ENCODE data around the gene UTS2R. TPM values are rescaled to one million over a fixed set of nuclear protein-coding genes. Genes with fewer than 3 reads are reported as not detected.

Gene UTS2R
- polyA plus RNA-seq, 1 of the 3 experiments (the other 2 are of a cell fraction) = not detected

- H2AFZ ChIP-seq (ENCODE audit: low read depth) = no peak overlapping the region
- 73% methylated on average over 16 of the region's 17 CpGs for WGBS (ENCODE audit: low lambda C conversion rate)
- no peaks in the 10 kb centered on the region for H3K36me3 ChIP-seq (replicated peaks in 1 of 2; ENCODE audit: control insufficient read depth in 1 of 2, insufficient read depth in 2 of 2, low read length in 1 of 2)
- TF ChIP-seq YY1 (IDR thresholded peaks at IDR 0.05; ENCODE audit: low read depth) (no peak), TEAD4 (IDR thresholded peaks at IDR 0.05; ENCODE audit: borderline replicate concordance, insufficient read depth) (no peak), FOSL2 (IDR thresholded peaks at IDR 0.05; ENCODE audit: borderline replicate concordance, low read depth) (no peak), FOXJ3 (CRISPR knock-in tag; IDR thresholded peaks at IDR 0.05) (no peak), ELF1 (IDR thresholded peaks at IDR 0.05) (no peak), EZH2phosphoT487 (IDR thresholded peaks at IDR 0.05; ENCODE audit: borderline replicate concordance, low read depth) (no peak), RCOR1 (IDR thresholded peaks at IDR 0.05; ENCODE audit: low read length) (no peak), CHD2 (IDR thresholded peaks at IDR 0.05; ENCODE audit: low read length, partially characterized antibody) (no peak), SMC3 (IDR thresholded peaks at IDR 0.05; ENCODE audit: low read depth, low read length) (no peak)
- POLR2A ChIA-PET = interaction anchor here (0.8 to 1.2 kb wide), 2 partner anchors 8 to 13 kb away, joined by 3 to 4 read pairs; no protein-coding TSS in a partner anchor
- peaks cover 6 to 55% of the 10 kb centered on the region in 2 experiments; a peak in 2 of 4 replicates for H3K4me1 ChIP-seq (ENCODE audit: control insufficient read depth in 1 of 2, insufficient read depth in 2 of 2, low read depth in 1 of 2, low read length in 1 of 2)
- H3K9me3 ChIP-seq = no peaks in the 10 kb centered on the region
- DNase-seq = no peak
- peaks cover 4% of the 10 kb centered on the region for H3F3A ChIP-seq (replicated peaks; ENCODE audit: insufficient read depth)
- no peaks in the 10 kb centered on the region for H3K9me2 ChIP-seq
- H3K27ac ChIP-seq (ENCODE audit: low read depth in 2 of 2, low read length in 1 of 2) = no peak overlapping the region; a peak in 1 of 4 replicates
- CTCF ChIA-PET = interaction anchor here (1.0 to 1.3 kb wide), 3 partner anchors 15 to 55 kb away, joined by 3 to 4 read pairs (median 3); partner anchors contain the start of gene UTS2R
- H3K9ac ChIP-seq = no peak overlapping the region
- no peak overlapping the region for H3K4me2 ChIP-seq
- no peak overlapping the region for H3K4me3 ChIP-seq (ENCODE audit: low read depth in 2 of 2, low read length in 1 of 2)
- no peaks in the 10 kb centered on the region for H3K79me2 ChIP-seq (ENCODE audit: insufficient read depth)
- H4K20me1 ChIP-seq (ENCODE audit: insufficient read depth) = peaks cover 8% of the 10 kb centered on the region; the same call in 1 of the 2 replicates
- H3K27me3 ChIP-seq (ENCODE audit: insufficient read depth) = no peaks in the 10 kb centered on the region
Measured at GRCh38 chr17:82386255-82386831, 14.8 kb downstream of the UTS2R start.

GRCh38 chr17:82386881-82387704 lies 15.5 kb downstream of the UTS2R start:
- H3K27me3 ChIP-seq (ENCODE audit: insufficient read depth) = no peaks in the 10 kb centered on the region
- no peak overlapping the region for H3K4me2 ChIP-seq
- H3K4me3 ChIP-seq (ENCODE audit: low read depth in 2 of 2, low read length in 1 of 2) = no peak overlapping the region
- CTCF ChIA-PET = interaction anchor here (1.0 to 1.9 kb wide), 3 partner anchors 9 to 151 kb away, joined by 3 to 6 read pairs (median 4); no protein-coding TSS in a partner anchor
- DNase-seq = no peak
- POLR2A ChIA-PET = no interaction called here
- TF ChIP-seq GABPA (IDR thresholded peaks at IDR 0.05; ENCODE audit: low read depth) (no peak), TCF12 (IDR thresholded peaks at IDR 0.05) (no peak), USF1 (IDR thresholded peaks at IDR 0.05; ENCODE audit: borderline replicate concordance, low read depth) (no peak), CTCF (IDR thresholded peaks at IDR 0.05) (no peak), TEAD4 (IDR thresholded peaks at IDR 0.05; ENCODE audit: borderline replicate concordance, insufficient read depth) (no peak), SIN3A (IDR thresholded peaks at IDR 0.05; ENCODE audit: borderline replicate concordance, low read depth, low read length) (no peak), TAF1 (IDR thresholded peaks at IDR 0.05; ENCODE audit: borderline replicate concordance, low read depth, low read length) (no peak), NFIC (IDR thresholded peaks at IDR 0.05; ENCODE audit: borderline replicate concordance) (no peak), NRF1 (IDR thresholded peaks at IDR 0.05; ENCODE audit: low read depth, low read length) (no peak), MEF2A (IDR thresholded peaks at IDR 0.05; ENCODE audit: borderline replicate concordance, low read depth) (no peak), FOSL2 (IDR thresholded peaks at IDR 0.05; ENCODE audit: borderline replicate concordance, low read depth) (no peak), PBX3 (IDR thresholded peaks at IDR 0.05) (no peak)
- H2AFZ ChIP-seq (ENCODE audit: low read depth) = no peak overlapping the region
- peaks cover 6 to 53% of the 10 kb centered on the region in 2 experiments; a peak in 2 of 4 replicates for H3K4me1 ChIP-seq (ENCODE audit: control insufficient read depth in 1 of 2, insufficient read depth in 2 of 2, low read depth in 1 of 2, low read length in 1 of 2)
- H3K9me2 ChIP-seq = no peaks in the 10 kb centered on the region
- H4K20me1 ChIP-seq (ENCODE audit: insufficient read depth) = peaks cover 8% of the 10 kb centered on the region; the same call in 1 of the 2 replicates
- 71% methylated on average over 35 of the region's 38 CpGs for WGBS (ENCODE audit: low lambda C conversion rate)
- H3K79me2 ChIP-seq (ENCODE audit: insufficient read depth) = no peaks in the 10 kb centered on the region
- H3K36me3 ChIP-seq (replicated peaks in 1 of 2; ENCODE audit: control insufficient read depth in 1 of 2, insufficient read depth in 2 of 2, low read length in 1 of 2) = no peaks in the 10 kb centered on the region
- H3K27ac ChIP-seq (ENCODE audit: low read depth in 2 of 2, low read length in 1 of 2) = no peak overlapping the region; a peak in 1 of 4 replicates
- H3F3A ChIP-seq (replicated peaks; ENCODE audit: insufficient read depth) = peaks cover 4% of the 10 kb centered on the region
- H3K9me3 ChIP-seq = no peaks in the 10 kb centered on the region
- H3K9ac ChIP-seq = no peak overlapping the region
